ENCODE results near the gene USP7. TPM values are rescaled to one million over a fixed set of nuclear protein-coding genes. Genes with fewer than 3 reads are reported as not detected.

The USP7 gene
- total RNA-seq, 2 experiments from 2014 or later = 155 to 163 TPM

GRCh38 chr16:8908810-8909468 lies 54.8 kb downstream of the USP7 start:
- ATAC-seq = no peak
- peaks cover 22% of the 10 kb centered on the region for H3K4me1 Mint-ChIP-seq (ENCODE audit: low read depth)
- intact Hi-C loops (cut with micrococcal nuclease) = no loop called here
- H3K27me3 Mint-ChIP-seq = no peaks in the 10 kb centered on the region
- ChIA-PET POLR2A (interaction anchor here (0.6 kb wide), 1 partner anchor 299 kb away, joined by 3 read pairs; no protein-coding TSS in a partner anchor), CTCF (interaction anchor here (0.9 to 1.2 kb wide), 4 partner anchors 14 to 230 kb away, joined by 3 to 8 read pairs (median 4); no protein-coding TSS in a partner anchor)
- no peak for DNase-seq
- H3K4me3 Mint-ChIP-seq = no peak overlapping the region
- no peaks in the 10 kb centered on the region for H3K9me3 Mint-ChIP-seq
- H3K36me3 Mint-ChIP-seq (ENCODE audit: low read depth) = peaks cover 69% of the 10 kb centered on the region
- TF ChIP-seq, protein P1, sequence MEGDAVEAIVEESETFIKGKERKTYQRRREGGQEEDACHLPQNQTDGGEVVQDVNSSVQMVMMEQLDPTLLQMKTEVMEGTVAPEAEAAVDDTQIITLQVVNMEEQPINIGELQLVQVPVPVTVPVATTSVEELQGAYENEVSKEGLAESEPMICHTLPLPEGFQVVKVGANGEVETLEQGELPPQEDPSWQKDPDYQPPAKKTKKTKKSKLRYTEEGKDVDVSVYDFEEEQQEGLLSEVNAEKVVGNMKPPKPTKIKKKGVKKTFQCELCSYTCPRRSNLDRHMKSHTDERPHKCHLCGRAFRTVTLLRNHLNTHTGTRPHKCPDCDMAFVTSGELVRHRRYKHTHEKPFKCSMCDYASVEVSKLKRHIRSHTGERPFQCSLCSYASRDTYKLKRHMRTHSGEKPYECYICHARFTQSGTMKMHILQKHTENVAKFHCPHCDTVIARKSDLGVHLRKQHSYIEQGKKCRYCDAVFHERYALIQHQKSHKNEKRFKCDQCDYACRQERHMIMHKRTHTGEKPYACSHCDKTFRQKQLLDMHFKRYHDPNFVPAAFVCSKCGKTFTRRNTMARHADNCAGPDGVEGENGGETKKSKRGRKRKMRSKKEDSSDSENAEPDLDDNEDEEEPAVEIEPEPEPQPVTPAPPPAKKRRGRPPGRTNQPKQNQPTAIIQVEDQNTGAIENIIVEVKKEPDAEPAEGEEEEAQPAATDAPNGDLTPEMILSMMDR (IDR thresholded peaks at IDR 0.05) = no peak
- peak overlapping the region; percentile 74 for H3K27ac Mint-ChIP-seq

DNA sequence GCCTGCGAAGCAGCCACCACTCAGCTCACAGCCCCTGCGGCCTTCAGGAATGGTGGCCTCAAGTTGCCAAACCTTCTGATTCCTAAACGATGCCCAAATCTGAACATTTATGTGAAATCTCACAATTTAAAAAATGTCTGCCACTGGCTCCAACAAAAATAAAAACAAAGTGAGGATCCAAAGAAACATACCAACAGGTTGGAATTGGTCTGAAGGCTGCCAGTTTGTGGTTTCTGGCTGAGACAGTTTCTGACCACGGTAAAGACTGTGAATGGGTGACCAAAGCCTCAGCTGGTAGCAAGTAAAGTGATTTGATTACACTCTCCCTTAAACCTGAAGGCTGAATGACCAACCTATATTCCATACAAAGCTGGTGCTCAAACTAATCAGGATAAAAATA lies 56.6 kb downstream of the USP7 start:
- Mint-ChIP-seq H3K36me3 (ENCODE audit: low read depth) (peaks cover 75% of the 10 kb centered on the region), H3K4me1 (ENCODE audit: low read depth) (peaks cover 15% of the 10 kb centered on the region), H3K27me3 (no peaks in the 10 kb centered on the region), H3K4me3 (no peak overlapping the region), H3K27ac (peak overlapping the region; percentile 19), H3K9me3 (no peaks in the 10 kb centered on the region)
- ChIA-PET POLR2A (no interaction called here), CTCF (interaction anchor here (1.3 to 1.7 kb wide), 3 partner anchors 29 to 231 kb away, joined by 4 to 11 read pairs (median 6); no protein-coding TSS in a partner anchor)
- TF ChIP-seq, protein P1 (IDR thresholded peaks at IDR 0.05) = no peak
- intact Hi-C loops (cut with micrococcal nuclease) = no loop called here
- DNase-seq (no peak), ATAC-seq (no peak)

GRCh38 chr16:8905795-8906591 lies 57.7 kb downstream of the USP7 start:
- POLR2A ChIA-PET = no interaction called here
- H3K36me3 Mint-ChIP-seq (ENCODE audit: low read depth) = peaks cover 78% of the 10 kb centered on the region

GRCh38 chr16:8905168-8905762 lies 58.4 kb downstream of the USP7 start:
- ChIA-PET CTCF (interaction anchor here (0.7 to 1.8 kb wide), 8 partner anchors 10 to 205 kb away, joined by 3 to 7 read pairs (median 4); no protein-coding TSS in a partner anchor), POLR2A (no interaction called here)
- DNase-seq (no peak), ATAC-seq (peak; percentile 67)
- Mint-ChIP-seq H3K4me3 (no peak overlapping the region), H3K27ac (no peak overlapping the region), H3K9me3 (no peaks in the 10 kb centered on the region), H3K4me1 (ENCODE audit: low read depth) (peaks cover 12% of the 10 kb centered on the region), H3K36me3 (ENCODE audit: low read depth) (peaks cover 77% of the 10 kb centered on the region), H3K27me3 (no peaks in the 10 kb centered on the region)
- TF ChIP-seq, protein P1 (IDR thresholded peaks at IDR 0.05) = no peak
- intact Hi-C loops (cut with micrococcal nuclease) = no loop called here

More at GRCh38 chr16:8905795-8906591, 57.7 kb downstream of the USP7 start:
- TF ChIP-seq, protein P1 (IDR thresholded peaks at IDR 0.05) = no peak
- Mint-ChIP-seq H3K4me1 (ENCODE audit: low read depth) (peaks cover 12% of the 10 kb centered on the region), H3K4me3 (no peak overlapping the region), H3K27ac (peak overlapping the region; percentile 1), H3K9me3 (no peaks in the 10 kb centered on the region), H3K27me3 (no peaks in the 10 kb centered on the region)
- CTCF ChIA-PET = interaction anchor here (0.7 to 1.5 kb wide), 7 partner anchors 10 to 204 kb away, joined by 3 to 7 read pairs (median 4); no protein-coding TSS in a partner anchor
- ATAC-seq = no peak
- intact Hi-C loops (cut with micrococcal nuclease) = no loop called here
- no peak for DNase-seq

Measured in activated CD8-positive, alpha-beta T cell treated with anti-CD3 and anti-CD28 coated beads for 36 hours (primary cell).